Esophagus muscularis mucosa (tissue), 3 donors: ENCODE results near the gene POLN.

Source experiments
- CTCF ChIP-seq, 3 experiments: fragments of 200-600 bp in 2 of 3; fragments of 450-650 bp in 1 of 3; sonication (generic) in 2 of 3; IDR thresholded peaks; one replicate each; pipeline ENCODE4 v1.5.1; 2017 to 2019; ENCODE audit warnings: antibody characterized with exemption in 3 of 3, mild to moderate bottlenecking in 2 of 3, moderate library complexity in 1 of 3
- POLR2A ChIP-seq: fragments of 450-650 bp; IDR thresholded peaks from one replicate; pipeline ENCODE4 v1.6.1; 2017; ENCODE audit warnings: antibody characterized with exemption, moderate library complexity, mild to moderate bottlenecking, low read depth

DNA sequence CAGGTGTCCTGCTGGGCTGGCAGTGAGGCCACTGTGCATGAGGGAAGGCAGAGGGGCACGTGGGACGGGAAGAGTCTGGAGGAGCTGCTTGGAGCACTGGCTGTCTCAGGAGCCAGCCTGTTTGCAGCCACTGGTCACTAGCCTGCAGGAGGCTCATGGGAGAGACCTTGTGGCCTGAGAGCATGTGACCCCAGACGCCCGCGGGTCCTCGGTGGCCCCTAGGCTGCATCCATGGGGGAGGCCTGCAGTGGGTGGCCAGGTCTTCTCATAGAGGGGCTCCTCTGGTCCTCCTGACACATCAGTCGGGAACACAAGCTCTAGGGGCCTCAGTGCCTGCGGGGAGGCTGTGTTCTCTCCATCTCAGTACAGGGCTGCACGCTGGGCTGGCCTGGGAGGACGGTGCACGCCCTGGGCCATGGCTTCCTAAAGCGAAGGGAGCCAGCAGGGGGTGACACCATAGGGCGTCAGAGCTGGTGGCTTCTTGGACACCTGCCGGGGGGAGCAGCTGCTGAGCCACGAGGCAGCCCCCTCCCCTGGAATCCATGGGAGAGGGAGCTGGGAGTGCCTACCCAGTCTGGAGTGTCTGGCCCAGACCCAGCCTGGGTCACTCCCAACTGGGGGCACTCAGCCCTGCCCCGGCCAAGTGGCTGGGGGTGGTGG, 170.5 kb downstream of the POLN start:
- TF ChIP-seq POLR2A (no peak), CTCF (IDR thresholded peaks at IDR 0.05) (no peak)
